ENCODE results near the gene PRR5.

- TF ChIP-seq POLR2A (IDR thresholded peaks at IDR 0.05), result no peak
- no peak for TF ChIP-seq CTCF (IDR thresholded peaks at IDR 0.05)
Observed at GRCh38 chr22:44667276-44667675, 34.7 kb upstream of the PRR5 start.

All from body of pancreas (tissue), 4 donors.